Left lobe of liver (tissue), 2 donors: ENCODE data around the gene RPS15. TPM values are rescaled to one million over a fixed set of nuclear protein-coding genes. Genes with fewer than 3 reads are reported as not detected.

Source experiments
- ATAC-seq: fragments of 200-7000 bp; cut with Tn5 transposase; one replicate; pipeline ENCODE4 v1.9.1; 2020; ENCODE audit warnings: mild to moderate bottlenecking, moderate library complexity
- DNase-seq: peaks from one replicate; pipeline ENCODE4 v3.0.0-alpha.2; 2020; ENCODE audit warnings: low spot score
- total RNA-seq: library from RNA; stranded (reverse); gene quantifications from one replicate; pipeline ENCODE4 v1.2.1, GENCODE V29; 2021
- donor health status: DM: no; HTN: no; CAD: no; lungs with moderate emphysema.
- donor health status: DM: no; HTN: yes; CAD: no.

Gene RPS15
- total RNA-seq, result 410 TPM

GRCh38 chr19:1438035-1438932 lies at the start of gene RPS15:
Gene RPS15, plus strand, starts transcription at chr19:1438396. Its CDS starts 30 bp downstream, at chr19:1438426.
- DNase-seq (peak; percentile 96), ATAC-seq (peak; percentile 96)

GRCh38 chr19:1388637-1389026 lies 49.6 kb upstream of the RPS15 start:
- ATAC-seq (no peak), DNase-seq (no peak)

- no peak for ATAC-seq
- no peak for DNase-seq
Observed at GRCh38 chr19:1389033-1389940, 48.9 kb upstream of the RPS15 start.

- ATAC-seq (no peak), DNase-seq (no peak)
Observed at GRCh38 chr19:1390890-1391423, 47.2 kb upstream of the RPS15 start.

- DNase-seq, result no peak
Observed at GRCh38 chr19:1392407-1392806, 45.8 kb upstream of the RPS15 start.

GRCh38 chr19:1392939-1393530 lies 45.2 kb upstream of the RPS15 start:
- ATAC-seq, result no peak
- no peak for DNase-seq

More at GRCh38 chr19:1392407-1392806, 45.8 kb upstream of the RPS15 start:
- ATAC-seq, result no peak

- ATAC-seq (no peak), DNase-seq (no peak)
Observed at GRCh38 chr19:1393841-1394240, 44.4 kb upstream of the RPS15 start.

GRCh38 chr19:1394252-1395193 lies 43.7 kb upstream of the RPS15 start:
- peak; percentile 87 for DNase-seq
- ATAC-seq, result peak; percentile 61

- peak; percentile 95 for DNase-seq
- peak; percentile 54 for ATAC-seq
Observed at GRCh38 chr19:1395194-1396018, 42.8 kb upstream of the RPS15 start.

GRCh38 chr19:1396019-1396767 lies 42.0 kb upstream of the RPS15 start:
- DNase-seq (peak; percentile 80), ATAC-seq (peak; percentile 43)

- DNase-seq, result peak; percentile 77
- ATAC-seq, result peak; percentile 13
Observed at GRCh38 chr19:1396768-1397679, 41.2 kb upstream of the RPS15 start.

GRCh38 chr19:1397838-1398237 lies 40.4 kb upstream of the RPS15 start:
- ATAC-seq (no peak), DNase-seq (no peak)

- ATAC-seq (no peak), DNase-seq (no peak)
Observed at GRCh38 chr19:1399079-1399478, 39.1 kb upstream of the RPS15 start.

- ATAC-seq, result no peak
- no peak for DNase-seq
Observed at GRCh38 chr19:1399745-1400144, 38.5 kb upstream of the RPS15 start.

- ATAC-seq (peak; percentile 50), DNase-seq (peak; percentile 97)
Observed at GRCh38 chr19:1400281-1401137, 37.7 kb upstream of the RPS15 start.
